ENCODE measurements around the gene NTF4.
"Not testable (repeated sequence)": the region's sequence is repeated elsewhere in the genome, so short reads cannot be mapped to it uniquely, and the experiment has no call there.

GRCh38 chr19:49024233-49024632 is 40.4 kb downstream of the NTF4 start, which contains the start of gene CGB3:
- TF ChIP-seq CTCF (IDR thresholded peaks at IDR 0.05); POLR2AphosphoS2 (conservative IDR thresholded peaks at IDR 0.05; ENCODE audit: low read length); PHF8 (IDR thresholded peaks at IDR 0.05; ENCODE audit: borderline replicate concordance, low read depth); TP53 (CRISPR knock-in tag; IDR thresholded peaks at IDR 0.05); HES2 (IDR thresholded peaks at IDR 0.05); RCOR1 (IDR thresholded peaks at IDR 0.05; ENCODE audit: low read depth, low read length); E2F6 (IDR thresholded peaks at IDR 0.05; ENCODE audit: borderline replicate concordance, low read depth); MAX (IDR thresholded peaks at IDR 0.05); CHD2 (IDR thresholded peaks at IDR 0.05; ENCODE audit: low read length, partially characterized antibody); JUN (IDR thresholded peaks at IDR 0.05); NFE2L2 (conservative IDR thresholded peaks at IDR 0.05; ENCODE audit: low read length): not testable (repeated sequence)
